Activated CD4-positive, alpha-beta T cell treated with anti-CD3 and anti-CD28 coated beads, Interleukin-2, Interleukin-4, amounts not matched to agents 100 ng/mL and 50 ng/mL, durations not matched to agents 16 hours and 8 hours (primary cell): Measurements from ENCODE around the gene MTFMT.

Experiments used
- DNase-seq: peaks from one replicate; pipeline ENCODE4 v3.0.0-alpha.2; 2020; ENCODE audit warnings: low spot score

Gene MTFMT

DNA sequence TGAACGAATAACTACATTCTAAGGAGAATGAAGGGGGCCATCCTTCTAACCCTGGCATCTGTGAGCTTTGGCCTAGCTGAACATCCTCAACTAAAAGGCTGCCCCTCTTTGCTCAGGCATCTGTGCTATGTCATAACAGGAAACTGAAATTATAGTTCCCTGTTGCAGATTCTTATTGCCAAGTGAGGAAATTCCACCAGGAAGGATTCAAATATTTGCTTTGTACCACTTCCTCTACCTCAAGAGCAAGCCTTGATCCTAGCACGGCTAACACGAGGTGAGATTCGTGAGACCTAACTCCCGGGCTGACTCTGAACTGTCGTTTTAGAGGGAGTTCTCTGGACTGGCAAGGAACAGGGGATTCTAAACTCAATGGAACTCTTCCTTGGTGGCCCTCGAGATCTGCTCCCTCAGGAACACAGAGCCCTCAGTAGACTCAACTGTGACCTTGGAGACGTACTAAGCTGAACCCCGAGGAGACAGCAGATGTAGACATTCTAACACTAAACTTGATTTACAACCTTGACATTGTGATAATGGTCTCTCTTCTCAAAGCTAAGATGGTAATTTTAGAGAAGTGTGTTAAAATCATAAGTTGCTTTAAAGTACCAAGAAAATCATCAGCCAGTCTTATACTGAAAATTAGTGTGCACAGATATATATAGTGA lies 43.9 kb downstream of the MTFMT start:
- DNase-seq: no peak

DNA sequence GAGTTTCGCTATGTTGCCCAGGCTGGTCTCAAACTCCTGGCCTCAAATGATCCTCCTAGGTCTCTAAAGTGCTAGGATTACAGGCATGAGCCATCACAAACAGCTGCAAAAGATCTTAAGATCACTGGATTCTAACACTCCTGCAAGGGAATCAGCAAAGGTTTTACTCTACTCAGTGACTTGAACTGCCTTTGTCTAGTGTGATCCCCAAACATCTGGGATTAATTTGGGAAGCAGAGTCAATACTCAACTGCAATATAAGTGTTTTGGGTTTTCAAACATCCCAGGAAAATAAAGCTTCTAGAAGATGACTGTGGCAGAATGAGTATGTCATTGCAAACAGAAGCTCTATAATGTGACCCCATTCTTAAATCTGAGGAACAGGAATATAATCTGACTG lies 47.0 kb downstream of the MTFMT start:
- no peak for DNase-seq

DNA sequence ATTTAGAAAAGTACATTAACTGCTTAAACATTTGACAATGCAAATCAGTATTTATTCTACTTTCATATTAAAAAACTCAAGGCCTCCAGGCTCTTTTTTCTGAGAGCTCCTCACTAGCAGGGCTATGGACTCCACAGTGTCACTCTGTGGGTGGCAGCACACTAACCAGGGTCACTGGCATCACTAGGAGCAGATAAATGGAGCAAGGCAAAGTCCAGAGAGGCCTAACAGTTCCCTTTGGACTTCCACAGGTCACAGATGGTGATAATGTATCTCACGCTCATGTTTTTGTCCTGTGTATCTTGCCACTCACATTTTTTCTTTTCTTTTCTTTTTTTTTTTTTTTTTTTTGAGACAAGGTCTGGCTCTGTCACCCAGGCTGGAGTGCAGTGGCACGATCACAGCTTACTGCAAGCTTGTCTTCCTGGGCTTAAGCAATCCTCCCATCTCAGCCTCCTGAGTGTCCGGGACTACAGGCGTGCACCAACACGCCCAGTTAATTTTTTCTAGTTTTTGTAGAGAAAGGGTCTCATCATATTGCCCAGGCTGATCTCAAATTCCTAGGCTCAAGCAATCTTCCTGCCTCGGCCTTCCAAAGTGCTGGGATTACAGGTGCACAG lies 47.5 kb downstream of the MTFMT start:
- no peak for DNase-seq

DNA sequence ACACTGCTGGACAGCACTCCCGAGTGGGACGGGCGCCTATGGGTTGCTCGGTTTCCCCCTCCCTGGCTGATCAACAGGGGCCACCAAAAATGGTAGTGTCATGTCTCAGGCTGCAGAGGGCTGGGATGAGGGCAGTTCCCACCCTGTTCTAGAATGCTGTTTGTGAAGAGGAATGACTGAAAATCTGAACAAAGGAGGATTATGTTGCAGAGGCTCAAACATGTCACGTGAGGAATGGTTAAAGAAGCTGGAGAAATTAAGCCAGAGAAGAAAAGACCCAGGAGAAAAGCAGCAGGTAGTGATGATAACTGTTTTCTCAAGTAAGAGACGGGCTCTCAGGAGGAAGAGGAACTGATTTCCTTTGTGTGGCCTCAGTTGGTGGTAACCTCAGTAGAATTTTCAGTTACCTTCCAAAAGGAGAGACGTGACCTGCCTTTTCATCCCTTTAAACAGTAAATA lies 50.2 kb downstream of the MTFMT start:
- no peak for DNase-seq

DNA sequence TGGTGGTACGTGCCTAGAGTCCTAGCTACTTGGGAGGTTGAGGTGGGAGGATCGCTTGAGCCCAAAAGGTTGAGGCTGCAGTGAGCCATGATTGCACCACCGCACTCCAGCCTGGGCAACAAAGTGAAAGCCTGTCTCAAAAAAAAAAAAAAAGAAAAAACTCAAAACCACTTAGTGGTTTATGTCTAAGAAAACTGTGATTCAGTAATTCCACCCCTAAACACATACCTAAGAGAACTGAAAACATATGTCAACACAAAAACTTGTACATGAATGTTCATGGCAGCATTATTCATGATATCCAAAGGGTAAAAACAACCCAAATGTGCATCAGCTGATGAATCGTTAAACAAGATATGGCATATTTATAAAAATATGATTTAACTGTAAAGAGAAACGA lies 54.0 kb downstream of the MTFMT start:
- no peak for DNase-seq

DNA sequence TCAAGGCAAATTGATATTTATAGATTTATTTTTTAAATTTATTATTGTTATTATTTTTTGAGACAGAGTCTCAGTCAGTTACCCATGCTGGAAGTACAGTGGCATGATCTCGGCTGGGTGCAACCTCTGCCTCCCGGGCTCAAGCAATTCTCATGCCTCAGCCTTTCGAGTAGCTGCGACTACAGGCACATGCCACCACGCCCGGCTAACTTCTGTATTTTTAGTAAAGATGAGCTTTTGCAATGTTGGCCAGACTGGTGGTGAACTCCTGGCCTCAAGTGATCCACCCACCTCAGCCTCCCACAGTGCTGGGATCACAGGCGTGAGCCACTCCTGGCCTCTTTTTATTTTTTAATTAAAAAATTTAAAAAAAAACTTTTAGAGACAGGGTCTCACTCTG lies 58.7 kb downstream of the MTFMT start:
- no peak for DNase-seq

DNA sequence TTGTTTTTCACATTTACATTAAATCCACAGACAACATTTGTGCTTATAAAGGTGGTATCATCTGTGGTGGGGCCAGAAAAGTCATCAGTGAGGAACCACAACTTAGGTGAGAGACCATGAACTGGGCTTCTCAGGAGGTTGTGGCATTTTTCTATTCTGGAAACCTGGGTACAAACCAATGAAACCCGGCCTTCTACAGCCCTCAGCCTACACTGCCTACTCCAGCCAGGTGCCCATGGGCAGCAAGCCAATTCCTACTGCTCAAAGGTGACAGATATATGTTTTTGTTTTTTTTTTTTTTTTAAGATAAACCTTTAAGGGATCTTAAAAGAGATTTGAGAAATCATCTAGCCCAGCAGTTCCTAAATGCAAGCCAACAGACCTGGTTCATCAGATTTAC lies 60.0 kb downstream of the MTFMT start:
- no peak for DNase-seq

DNA sequence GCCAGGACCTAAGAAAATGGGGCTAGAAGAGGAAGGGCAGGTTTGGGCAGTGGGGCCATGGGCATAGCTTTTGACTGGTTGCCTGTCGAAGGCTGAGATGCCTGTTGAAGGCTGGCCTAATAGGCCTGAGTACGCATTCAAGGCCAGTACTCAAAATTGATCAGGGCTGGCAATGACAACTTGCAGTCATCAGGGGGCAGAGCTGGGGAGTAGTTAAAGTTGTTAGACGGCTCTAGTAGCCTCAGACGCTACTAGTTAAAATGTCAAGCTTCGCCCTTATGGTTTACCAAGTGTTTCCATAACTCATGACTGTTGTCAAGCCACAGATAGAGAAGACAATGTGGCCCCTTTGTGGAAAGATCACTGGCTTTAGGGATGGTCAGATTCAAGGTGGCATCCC lies 68.4 kb downstream of the MTFMT start:
- DNase-seq: no peak

DNA sequence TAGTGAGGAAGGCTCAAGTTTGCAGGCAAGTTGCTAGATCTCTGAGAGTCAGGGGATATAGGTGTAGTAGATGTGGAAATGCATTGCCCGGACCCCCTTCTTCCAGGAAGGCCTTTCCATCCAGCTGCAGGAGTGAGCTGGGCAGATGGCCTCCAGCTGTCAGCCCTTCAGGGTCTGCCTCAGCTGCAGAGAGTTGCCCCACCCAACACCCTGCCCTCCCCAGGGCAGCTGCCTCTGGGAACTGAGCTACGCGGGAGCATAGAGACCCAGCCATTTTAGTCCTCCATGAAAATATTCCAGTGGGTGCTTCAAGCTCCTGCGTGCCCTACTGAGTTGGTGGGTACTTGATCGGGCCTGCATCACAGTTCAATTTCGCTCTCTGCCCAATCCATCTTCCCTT lies 69.3 kb downstream of the MTFMT start:
- no peak for DNase-seq

DNA sequence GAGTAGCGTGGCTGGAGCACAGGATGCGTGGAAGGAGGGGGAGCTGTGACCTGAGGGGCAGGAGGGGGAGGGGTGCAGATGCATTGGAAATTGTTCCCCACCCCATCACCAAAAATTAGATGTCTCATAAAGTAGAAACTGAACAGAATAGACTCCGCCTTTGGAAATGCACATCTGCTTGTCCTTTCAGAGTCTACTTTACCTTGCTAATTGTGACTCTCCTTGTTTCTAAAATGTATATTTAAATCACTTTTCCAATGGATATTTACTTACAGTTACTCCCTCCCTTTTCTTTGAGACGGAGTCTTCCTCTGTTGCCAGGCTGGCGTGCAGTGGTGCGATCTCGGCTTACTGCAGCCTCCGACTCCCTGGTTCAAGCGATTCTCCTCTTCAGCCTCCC lies 70.3 kb downstream of the MTFMT start:
- no peak for DNase-seq

DNA sequence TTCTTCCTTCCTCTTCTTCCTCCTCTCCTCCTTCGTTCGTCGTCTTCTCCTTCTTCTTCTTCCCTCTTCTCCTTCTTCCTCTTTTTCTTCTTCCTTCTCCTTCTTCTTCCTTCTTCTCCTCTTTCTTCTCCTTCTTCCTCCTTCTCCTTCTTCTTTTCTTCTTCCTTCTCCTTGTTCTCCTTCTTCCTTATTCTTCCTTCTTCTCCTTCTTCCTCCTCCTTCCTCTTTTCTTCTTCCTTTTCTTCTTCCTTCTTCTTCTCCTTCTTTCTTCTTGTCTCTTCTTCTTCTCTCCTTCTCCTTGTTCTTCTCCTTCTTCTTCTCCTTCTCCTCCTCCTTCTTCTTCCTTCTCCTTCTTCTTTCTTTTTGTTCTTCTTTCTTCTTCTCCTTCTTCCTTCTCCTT lies 75.0 kb downstream of the MTFMT start:
- DNase-seq: no peak

DNA sequence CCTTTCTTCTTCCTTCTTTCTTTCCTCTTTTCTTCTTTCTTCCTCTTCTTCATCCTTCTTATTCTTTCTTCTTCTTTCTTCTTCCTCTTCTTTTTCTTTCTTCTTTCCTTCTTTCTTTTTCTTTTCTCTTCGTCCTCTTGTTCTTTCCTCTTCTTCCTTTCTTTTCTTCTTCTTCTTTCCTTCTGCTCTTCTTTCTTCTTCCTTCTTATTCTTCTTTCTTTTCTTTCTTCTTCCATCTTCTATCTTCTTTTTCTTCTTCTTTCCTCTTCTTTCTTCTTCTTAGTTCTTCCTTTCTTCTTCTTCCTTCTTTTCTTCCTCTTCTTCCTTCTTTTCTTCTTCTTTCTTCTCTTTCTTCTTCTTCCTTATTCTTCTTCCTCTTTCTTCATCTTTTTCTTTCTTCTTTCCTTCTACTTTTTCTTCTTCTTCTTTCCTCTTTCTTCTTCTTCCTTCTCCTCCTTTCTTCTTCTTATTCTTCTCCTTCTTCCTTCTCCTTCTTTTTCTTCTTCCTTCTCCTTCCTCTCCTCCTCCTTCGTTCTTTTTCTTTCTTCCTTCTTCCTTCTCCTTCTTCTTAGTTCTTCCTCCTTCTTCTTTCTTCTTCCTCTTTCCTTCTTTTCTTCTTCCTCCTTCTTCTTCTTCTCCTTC lies 77.5 kb downstream of the MTFMT start:
- DNase-seq: no peak
